Tibial artery (tissue), 4 donors: ENCODE data around the gene TBC1D20.
"Not testable (repeated sequence)": the region's sequence is repeated elsewhere in the genome, so short reads cannot be mapped to it uniquely, and the experiment has no call there.

Experiments used
- DNase-seq, 2 donors: peaks; one replicate each; pipeline ENCODE4 v3.0.0-alpha.2; 2019
- H3K27ac ChIP-seq, 2 donors: fragments of 200-600 bp; sonication (generic) in 1 of 2; 1 replicate in 1 of 2; 2 replicates in 1 of 2; pipeline ENCODE4 v1.5.1; 2018 to 2019; ENCODE audit warnings: mild to moderate bottlenecking in 1 of 2
- H3K27me3 ChIP-seq, 2 donors: fragments of 200-600 bp; sonication (generic) in 1 of 2; one replicate each; pipeline versions ENCODE4 v1.5.1 to v1.6.0; 2016 to 2019
- H3K36me3 ChIP-seq, 3 donors: fragments of 200-600 bp; sonication (generic) in 2 of 3; one replicate each; pipeline ENCODE4 v1.5.1; 2016 to 2019; ENCODE audit warnings: mild to moderate bottlenecking in 2 of 3
- H3K4me1 ChIP-seq, 4 donors: fragments of 200-600 bp; sonication (generic) in 2 of 4; 1 replicate in 3 of 4; 2 replicates in 1 of 4; pipeline ENCODE4 v1.5.1; 2016 to 2019
- H3K4me3 ChIP-seq, 2 donors: fragments of 200-600 bp; sonication (generic) in 1 of 2; 1 replicate in 1 of 2; 2 replicates in 1 of 2; pipeline ENCODE4 v1.5.1; 2018 to 2019; ENCODE audit warnings: mild to moderate bottlenecking in 2 of 2
- H3K9me3 ChIP-seq, 3 donors: fragments of 200-600 bp; sonication (generic) in 1 of 3; one replicate each; pipeline ENCODE4 v1.5.1; 2016 to 2019
- intact Hi-C: fragments of 100-400 bp; cut with DNase I; formaldehyde crosslinking; loops from one replicate; pipeline ENCODE4 v1.15.0; 2023; ENCODE audit warnings: low total_unique reads
- TF ChIP-seq, protein P1 (sequence below), 2 experiments: fragments of 200-600 bp in 1 of 2; fragments of 450-650 bp in 1 of 2; IDR thresholded peaks; one replicate each; pipeline ENCODE4 v1.5.1; 2017 to 2019; ENCODE audit warnings: antibody characterized with exemption in 2 of 2, mild to moderate bottlenecking in 1 of 2, moderate library complexity in 1 of 2

Gene TBC1D20

DNA sequence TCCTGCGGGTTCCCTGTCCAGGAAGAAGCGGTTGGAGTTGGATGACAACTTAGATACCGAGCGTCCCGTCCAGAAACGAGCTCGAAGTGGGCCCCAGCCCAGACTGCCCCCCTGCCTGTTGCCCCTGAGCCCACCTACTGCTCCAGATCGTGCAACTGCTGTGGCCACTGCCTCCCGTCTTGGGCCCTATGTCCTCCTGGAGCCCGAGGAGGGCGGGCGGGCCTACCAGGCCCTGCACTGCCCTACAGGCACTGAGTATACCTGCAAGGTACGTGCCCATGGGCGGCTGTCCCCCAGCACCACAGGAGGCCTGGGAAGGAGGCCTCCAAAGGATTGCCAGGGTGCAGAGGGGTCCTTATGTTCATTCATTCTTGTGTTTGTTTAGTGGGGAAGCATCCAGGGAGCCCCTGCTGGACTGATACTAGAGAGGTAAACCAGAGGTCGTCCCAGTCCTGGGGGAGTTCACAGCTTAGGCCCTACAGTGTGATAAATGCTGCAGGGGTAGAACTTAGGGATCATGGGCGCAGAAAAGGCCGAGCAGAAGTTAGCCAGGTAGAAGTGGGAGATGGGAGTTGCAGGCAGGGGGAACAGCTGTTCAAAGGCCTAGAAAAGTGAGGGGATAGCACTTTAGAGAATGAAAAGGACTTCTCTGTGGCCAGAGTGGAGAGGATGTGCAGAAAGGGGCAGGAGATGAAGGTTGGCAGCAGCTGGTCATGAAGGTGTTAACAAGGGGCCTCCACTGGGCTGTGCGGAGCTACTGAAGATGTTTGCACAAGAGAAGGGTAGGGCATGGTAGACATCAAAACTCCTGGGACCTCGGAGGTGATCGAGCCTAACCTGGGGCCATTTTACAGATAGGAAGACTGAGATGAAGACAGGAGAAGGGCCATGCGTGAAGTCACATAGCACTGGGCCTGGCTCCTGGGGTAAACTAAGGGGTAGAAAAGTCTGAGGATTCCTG lies 74.0 kb downstream of the TBC1D20 start:
- Histone ChIP-seq H3K27ac (no peak overlapping the region), H3K27me3 (no peaks in the 10 kb centered on the region), H3K4me1 (no peaks in the 10 kb centered on the region), H3K9me3 (no peaks in the 10 kb centered on the region), H3K4me3 (no peak overlapping the region), H3K36me3 (peaks cover 0 to 45% (median 18%) of the 10 kb centered on the region in 3 donors)
- TF ChIP-seq, protein P1, sequence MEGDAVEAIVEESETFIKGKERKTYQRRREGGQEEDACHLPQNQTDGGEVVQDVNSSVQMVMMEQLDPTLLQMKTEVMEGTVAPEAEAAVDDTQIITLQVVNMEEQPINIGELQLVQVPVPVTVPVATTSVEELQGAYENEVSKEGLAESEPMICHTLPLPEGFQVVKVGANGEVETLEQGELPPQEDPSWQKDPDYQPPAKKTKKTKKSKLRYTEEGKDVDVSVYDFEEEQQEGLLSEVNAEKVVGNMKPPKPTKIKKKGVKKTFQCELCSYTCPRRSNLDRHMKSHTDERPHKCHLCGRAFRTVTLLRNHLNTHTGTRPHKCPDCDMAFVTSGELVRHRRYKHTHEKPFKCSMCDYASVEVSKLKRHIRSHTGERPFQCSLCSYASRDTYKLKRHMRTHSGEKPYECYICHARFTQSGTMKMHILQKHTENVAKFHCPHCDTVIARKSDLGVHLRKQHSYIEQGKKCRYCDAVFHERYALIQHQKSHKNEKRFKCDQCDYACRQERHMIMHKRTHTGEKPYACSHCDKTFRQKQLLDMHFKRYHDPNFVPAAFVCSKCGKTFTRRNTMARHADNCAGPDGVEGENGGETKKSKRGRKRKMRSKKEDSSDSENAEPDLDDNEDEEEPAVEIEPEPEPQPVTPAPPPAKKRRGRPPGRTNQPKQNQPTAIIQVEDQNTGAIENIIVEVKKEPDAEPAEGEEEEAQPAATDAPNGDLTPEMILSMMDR (IDR thresholded peaks at IDR 0.05) = no peak
- DNase-seq = no peak
- intact Hi-C loops = no loop called here

DNA sequence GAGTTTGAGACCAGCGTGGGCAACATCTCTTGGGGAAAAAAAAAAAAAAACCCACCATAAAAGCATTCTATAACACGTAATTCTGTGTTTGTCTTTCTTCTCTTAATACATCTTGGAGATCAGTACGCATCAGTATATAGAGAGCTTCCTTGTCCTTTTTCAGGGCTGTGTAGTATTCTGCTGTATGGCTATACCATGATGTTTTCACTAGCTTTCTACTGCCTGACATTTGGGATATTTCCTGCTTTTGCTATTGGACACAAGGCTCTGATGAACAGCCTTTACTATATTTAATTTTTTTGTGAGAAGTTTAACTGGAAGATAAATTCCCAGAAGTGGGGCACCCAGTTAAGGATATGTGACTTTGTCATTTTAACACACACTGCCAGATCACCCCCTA lies 74.8 kb downstream of the TBC1D20 start:
- Histone ChIP-seq H3K4me1 (no peaks in the 10 kb centered on the region), H3K9me3 (no peaks in the 10 kb centered on the region), H3K27ac (no peak overlapping the region), H3K27me3 (no peaks in the 10 kb centered on the region), H3K4me3 (no peak overlapping the region), H3K36me3 (peaks cover 0 to 40% (median 18%) of the 10 kb centered on the region in 3 donors)
- intact Hi-C loops = no loop called here
- TF ChIP-seq, protein P1 (IDR thresholded peaks at IDR 0.05) = no peak
- no peak for DNase-seq

DNA sequence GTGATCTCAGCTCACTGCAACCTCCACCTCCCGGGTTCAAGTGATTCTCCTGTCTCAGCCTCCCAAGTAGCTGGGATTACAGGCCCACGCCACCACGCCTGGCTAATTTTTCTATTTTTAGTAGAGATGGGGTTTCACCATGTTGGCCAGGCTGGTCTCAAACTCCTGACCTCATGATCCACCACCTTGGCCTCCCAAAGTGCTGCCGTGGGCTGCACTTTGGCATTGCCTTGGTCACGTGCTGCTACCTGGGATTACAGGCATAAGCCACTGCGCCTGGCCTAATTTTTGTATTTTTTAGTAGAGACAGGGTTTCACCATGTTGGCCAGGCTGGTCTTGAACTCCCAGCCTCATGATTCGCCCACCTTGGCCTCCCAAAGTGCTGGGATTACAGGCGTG lies 75.7 kb downstream of the TBC1D20 start:
- DNase-seq, H3K4me1 ChIP-seq, H3K27ac ChIP-seq, H3K27me3 ChIP-seq, H3K9me3 ChIP-seq, intact Hi-C loops, H3K4me3 ChIP-seq: not testable (repeated sequence)
- H3K36me3 ChIP-seq = peaks cover 0 to 34% (median 18%) of the 10 kb centered on the region in 3 donors
